Gastroesophageal sphincter (tissue), 3 donors: ENCODE data around the gene YTHDF1.

ENCODE experiments used
- EP300 ChIP-seq: sonication (generic); formaldehyde crosslinking; IDR thresholded peaks from one replicate; pipeline ENCODE4 v1.6.1; 2017; ENCODE audit warnings: antibody characterized with exemption, mild to moderate bottlenecking
- TF ChIP-seq, protein P1 (sequence below), 4 experiments: fragments of 200-600 bp in 2 of 4; fragments of 450-650 bp in 2 of 4; sonication (generic) in 1 of 4; IDR thresholded peaks; one replicate each; pipeline ENCODE4 v1.5.1; 2017 to 2019; ENCODE audit warnings: antibody characterized with exemption in 4 of 4, mild to moderate bottlenecking in 2 of 4, moderate library complexity in 2 of 4

DNA sequence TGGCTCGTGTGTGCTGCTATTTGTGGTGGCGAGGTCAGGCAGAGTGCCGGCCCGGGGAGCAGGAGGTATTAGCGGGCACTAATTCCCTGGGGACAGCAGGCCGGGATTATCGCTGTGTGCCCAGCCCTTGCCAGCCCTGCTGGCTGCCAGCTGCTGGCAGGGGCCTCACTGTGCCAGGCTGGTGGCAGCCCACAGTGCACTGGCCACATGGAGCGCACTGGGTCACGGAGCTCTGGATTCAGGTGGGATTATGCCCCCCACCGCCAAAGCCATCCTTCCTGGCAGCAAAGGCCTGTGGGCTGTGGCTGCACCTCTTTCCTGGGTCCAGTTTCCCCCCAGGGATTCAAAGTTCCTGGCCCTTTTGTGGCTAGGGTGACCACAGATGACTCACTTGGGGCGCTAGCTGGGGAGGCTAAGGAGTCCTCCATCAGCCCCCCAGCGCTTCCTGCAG is 59.7 kb downstream of the YTHDF1 start:
- TF ChIP-seq, protein P1, sequence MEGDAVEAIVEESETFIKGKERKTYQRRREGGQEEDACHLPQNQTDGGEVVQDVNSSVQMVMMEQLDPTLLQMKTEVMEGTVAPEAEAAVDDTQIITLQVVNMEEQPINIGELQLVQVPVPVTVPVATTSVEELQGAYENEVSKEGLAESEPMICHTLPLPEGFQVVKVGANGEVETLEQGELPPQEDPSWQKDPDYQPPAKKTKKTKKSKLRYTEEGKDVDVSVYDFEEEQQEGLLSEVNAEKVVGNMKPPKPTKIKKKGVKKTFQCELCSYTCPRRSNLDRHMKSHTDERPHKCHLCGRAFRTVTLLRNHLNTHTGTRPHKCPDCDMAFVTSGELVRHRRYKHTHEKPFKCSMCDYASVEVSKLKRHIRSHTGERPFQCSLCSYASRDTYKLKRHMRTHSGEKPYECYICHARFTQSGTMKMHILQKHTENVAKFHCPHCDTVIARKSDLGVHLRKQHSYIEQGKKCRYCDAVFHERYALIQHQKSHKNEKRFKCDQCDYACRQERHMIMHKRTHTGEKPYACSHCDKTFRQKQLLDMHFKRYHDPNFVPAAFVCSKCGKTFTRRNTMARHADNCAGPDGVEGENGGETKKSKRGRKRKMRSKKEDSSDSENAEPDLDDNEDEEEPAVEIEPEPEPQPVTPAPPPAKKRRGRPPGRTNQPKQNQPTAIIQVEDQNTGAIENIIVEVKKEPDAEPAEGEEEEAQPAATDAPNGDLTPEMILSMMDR (IDR thresholded peaks at IDR 0.05), result no peak
- no peak for TF ChIP-seq EP300
